Activated CD8-positive, alpha-beta memory T cell treated with anti-CD3 and anti-CD28 coated beads, Interleukin-2, amount 50 U/mL, for 48 hours (primary cell): ENCODE data around the gene FAM227A.
"Not testable (repeated sequence)": the region's sequence is repeated elsewhere in the genome, so short reads cannot be mapped to it uniquely, and the experiment has no call there.

ENCODE experiments used
- DNase-seq: peaks from one replicate; pipeline ENCODE4 v3.0.0-alpha.2; 2020

Gene FAM227A

GRCh38 chr22:38610234-38610633, 46.0 kb downstream of the FAM227A start:
- no peak for DNase-seq

GRCh38 chr22:38608992-38609750, 47.0 kb downstream of the FAM227A start:
- DNase-seq = no peak

- no peak for DNase-seq
Observed at GRCh38 chr22:38607680-38608079, 48.5 kb downstream of the FAM227A start.

GRCh38 chr22:38602166-38602565, 54.0 kb downstream of the FAM227A start:
- no peak for DNase-seq

- DNase-seq = no peak
Observed at GRCh38 chr22:38601221-38601764, 54.9 kb downstream of the FAM227A start.

- no peak for DNase-seq
Observed at GRCh38 chr22:38599466-38599865, 56.7 kb downstream of the FAM227A start.

GRCh38 chr22:38582923-38583322, 73.3 kb downstream of the FAM227A start:
- DNase-seq = not testable (repeated sequence)

- DNase-seq = no peak
Observed at GRCh38 chr22:38578505-38578904, 77.7 kb downstream of the FAM227A start.

- no peak for DNase-seq
Observed at GRCh38 chr22:38572065-38572464, 84.1 kb downstream of the FAM227A start.

- DNase-seq = peak; percentile 65
Observed at GRCh38 chr22:38570779-38571364, 85.3 kb downstream of the FAM227A start.

GRCh38 chr22:38569972-38570778, 86.0 kb downstream of the FAM227A start, which contains the start of gene DMC1:
DMC1 (minus strand) TSS chr22:38570183; CDS start chr22:38568256, 1,927 bp downstream.
- peak; percentile 98 for DNase-seq

- DNase-seq = peak; percentile 48
Observed at GRCh38 chr22:38569181-38569971, 86.8 kb downstream of the FAM227A start.

- DNase-seq = no peak
Observed at GRCh38 chr22:38567531-38568285, 88.5 kb downstream of the FAM227A start.

- no peak for DNase-seq
Observed at GRCh38 chr22:38566726-38567504, 89.3 kb downstream of the FAM227A start.

GRCh38 chr22:38565441-38565840, 90.8 kb downstream of the FAM227A start:
- no peak for DNase-seq

GRCh38 chr22:38564669-38565068, 91.5 kb downstream of the FAM227A start:
- no peak for DNase-seq

GRCh38 chr22:38554281-38554680, 101.9 kb downstream of the FAM227A start:
- DNase-seq = no peak

GRCh38 chr22:38549101-38549894, 106.9 kb downstream of the FAM227A start:
- DNase-seq = no peak

GRCh38 chr22:38540701-38541100, 115.5 kb downstream of the FAM227A start:
- no peak for DNase-seq
